ENCODE results near the gene ACAA2.
"Not testable (repeated sequence)": the region's sequence is repeated elsewhere in the genome, so short reads cannot be mapped to it uniquely, and the experiment has no call there.

The ACAA2 gene

DNA sequence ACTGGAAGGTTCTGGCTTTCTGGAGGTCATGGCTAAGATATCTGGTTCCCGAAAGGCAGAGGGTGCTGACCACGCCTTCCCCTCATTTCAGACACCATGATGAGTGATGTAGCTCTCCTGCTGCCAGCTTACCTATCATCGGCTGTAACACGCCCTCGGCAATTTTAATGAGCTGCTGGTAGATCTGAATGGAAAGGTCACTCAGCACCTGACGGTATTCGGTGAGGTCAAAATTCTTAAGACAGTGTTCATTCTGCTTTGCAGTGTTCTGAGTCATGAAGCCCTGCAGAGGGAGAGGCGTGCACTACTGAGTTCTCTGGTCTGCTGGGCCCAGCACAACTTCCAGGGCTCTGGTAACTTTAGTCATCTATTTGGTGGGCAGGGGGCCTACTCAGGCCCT lies 25.7 kb upstream of the ACAA2 start:
- Histone ChIP-seq H3K27ac (no peak overlapping the region), H3K9me3 (no peaks in the 10 kb centered on the region), H3K27me3 (peaks cover 11% of the 10 kb centered on the region), H3K4me3 (ENCODE audit: low read depth in 1 of 2, low read length in 1 of 2) (no peak overlapping the region), H3K4me1 (ENCODE audit: control insufficient read depth in 1 of 2, insufficient read depth in 1 of 2, low read depth in 1 of 2, low read length in 1 of 2) (no peaks in the 10 kb centered on the region), H3K36me3 (no peaks in the 10 kb centered on the region)
- TF ChIP-seq, protein P1, sequence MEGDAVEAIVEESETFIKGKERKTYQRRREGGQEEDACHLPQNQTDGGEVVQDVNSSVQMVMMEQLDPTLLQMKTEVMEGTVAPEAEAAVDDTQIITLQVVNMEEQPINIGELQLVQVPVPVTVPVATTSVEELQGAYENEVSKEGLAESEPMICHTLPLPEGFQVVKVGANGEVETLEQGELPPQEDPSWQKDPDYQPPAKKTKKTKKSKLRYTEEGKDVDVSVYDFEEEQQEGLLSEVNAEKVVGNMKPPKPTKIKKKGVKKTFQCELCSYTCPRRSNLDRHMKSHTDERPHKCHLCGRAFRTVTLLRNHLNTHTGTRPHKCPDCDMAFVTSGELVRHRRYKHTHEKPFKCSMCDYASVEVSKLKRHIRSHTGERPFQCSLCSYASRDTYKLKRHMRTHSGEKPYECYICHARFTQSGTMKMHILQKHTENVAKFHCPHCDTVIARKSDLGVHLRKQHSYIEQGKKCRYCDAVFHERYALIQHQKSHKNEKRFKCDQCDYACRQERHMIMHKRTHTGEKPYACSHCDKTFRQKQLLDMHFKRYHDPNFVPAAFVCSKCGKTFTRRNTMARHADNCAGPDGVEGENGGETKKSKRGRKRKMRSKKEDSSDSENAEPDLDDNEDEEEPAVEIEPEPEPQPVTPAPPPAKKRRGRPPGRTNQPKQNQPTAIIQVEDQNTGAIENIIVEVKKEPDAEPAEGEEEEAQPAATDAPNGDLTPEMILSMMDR (IDR thresholded peaks at IDR 0.05), result no peak

DNA sequence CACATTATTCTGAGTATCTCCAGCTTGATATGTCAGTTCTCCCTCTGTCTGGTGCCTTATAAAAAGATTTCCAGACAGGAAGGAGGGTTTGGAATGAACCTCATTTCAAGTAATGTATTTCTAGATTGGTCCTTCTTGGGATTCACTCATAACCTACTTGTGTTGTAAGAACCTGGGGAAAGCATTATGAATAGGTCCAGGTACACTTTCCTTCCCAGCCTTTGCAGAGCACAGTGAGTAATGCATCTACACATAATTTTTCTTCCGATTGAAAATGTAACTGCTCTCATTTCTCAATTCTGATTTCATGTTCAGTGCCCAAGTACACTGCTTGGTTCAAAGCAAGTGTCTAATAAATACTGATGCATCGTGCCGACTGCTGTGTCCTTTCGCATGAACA lies 25.0 kb upstream of the ACAA2 start:
- Histone ChIP-seq H3K27me3 (peaks cover 11% of the 10 kb centered on the region), H3K4me3 (ENCODE audit: low read depth in 1 of 2, low read length in 1 of 2) (no peak overlapping the region), H3K36me3 (no peaks in the 10 kb centered on the region), H3K27ac (no peak overlapping the region), H3K9me3 (no peaks in the 10 kb centered on the region), H3K4me1 (ENCODE audit: control insufficient read depth in 1 of 2, insufficient read depth in 1 of 2, low read depth in 1 of 2, low read length in 1 of 2) (no peaks in the 10 kb centered on the region)
- TF ChIP-seq, protein P1 (IDR thresholded peaks at IDR 0.05), result no peak

DNA sequence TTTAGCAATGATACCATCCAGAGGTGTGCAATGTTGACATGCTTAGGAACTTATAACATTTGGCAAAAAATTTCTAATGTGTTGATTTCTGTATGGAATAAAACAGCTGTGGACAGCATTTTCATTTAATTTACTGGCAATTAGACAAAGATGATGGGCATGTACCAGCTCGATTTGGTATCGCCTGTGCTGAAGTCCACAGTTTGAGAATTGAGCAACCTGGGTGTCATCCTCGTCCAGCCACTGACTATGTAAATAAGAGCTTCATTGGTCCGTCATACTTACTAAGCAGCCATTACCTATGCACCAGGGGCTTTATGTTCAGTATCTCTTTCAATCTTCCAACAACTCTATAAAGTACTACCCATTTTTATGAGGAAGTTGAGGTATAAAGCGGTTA lies 24.6 kb upstream of the ACAA2 start:
- Histone ChIP-seq H3K4me1 (ENCODE audit: control insufficient read depth in 1 of 2, insufficient read depth in 1 of 2, low read depth in 1 of 2, low read length in 1 of 2) (no peaks in the 10 kb centered on the region), H3K36me3 (no peaks in the 10 kb centered on the region), H3K27me3 (peaks cover 11% of the 10 kb centered on the region), H3K27ac (no peak overlapping the region), H3K4me3 (ENCODE audit: low read depth in 1 of 2, low read length in 1 of 2) (no peak overlapping the region), H3K9me3 (no peaks in the 10 kb centered on the region)
- TF ChIP-seq, protein P1 (IDR thresholded peaks at IDR 0.05), result no peak

DNA sequence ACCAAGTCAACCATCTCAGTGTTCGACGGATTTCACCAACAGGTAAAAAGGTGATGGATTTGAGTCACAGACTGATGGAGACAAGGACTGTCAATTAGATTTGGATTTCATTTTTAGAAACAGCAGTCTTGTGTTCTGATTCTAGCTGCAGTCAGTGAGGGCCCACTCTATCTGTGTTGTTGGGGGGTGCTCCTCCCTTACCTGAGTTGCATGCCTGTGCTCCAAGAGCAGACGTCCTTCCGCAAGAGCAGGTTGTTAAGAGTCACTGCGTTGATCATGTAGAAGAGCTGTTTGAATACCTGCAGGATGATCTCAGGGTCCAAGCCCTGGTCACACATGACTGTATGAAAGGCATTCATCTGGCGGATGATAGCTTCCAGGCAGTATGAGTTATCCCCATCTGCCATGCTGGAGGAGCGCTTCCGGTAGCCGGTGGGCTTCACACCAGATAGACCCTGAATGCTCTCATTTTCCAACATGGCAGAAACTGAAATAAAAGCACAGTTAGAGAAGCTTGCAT lies 24.0 kb upstream of the ACAA2 start:
- H3K27ac ChIP-seq; H3K4me1 ChIP-seq (ENCODE audit: control insufficient read depth in 1 of 2, insufficient read depth in 1 of 2, low read depth in 1 of 2, low read length in 1 of 2); H3K9me3 ChIP-seq; H3K36me3 ChIP-seq; H3K4me3 ChIP-seq (ENCODE audit: low read depth in 1 of 2, low read length in 1 of 2): not testable (repeated sequence)
- H3K27me3 ChIP-seq, result peaks cover 11% of the 10 kb centered on the region

GRCh38 chr18:49835405-49835804 lies 22.1 kb upstream of the ACAA2 start:
- Histone ChIP-seq H3K27me3 (peaks cover 11% of the 10 kb centered on the region), H3K4me3 (ENCODE audit: low read depth in 1 of 2, low read length in 1 of 2) (no peak overlapping the region)
- TF ChIP-seq, protein P1 (IDR thresholded peaks at IDR 0.05), result no peak

DNA sequence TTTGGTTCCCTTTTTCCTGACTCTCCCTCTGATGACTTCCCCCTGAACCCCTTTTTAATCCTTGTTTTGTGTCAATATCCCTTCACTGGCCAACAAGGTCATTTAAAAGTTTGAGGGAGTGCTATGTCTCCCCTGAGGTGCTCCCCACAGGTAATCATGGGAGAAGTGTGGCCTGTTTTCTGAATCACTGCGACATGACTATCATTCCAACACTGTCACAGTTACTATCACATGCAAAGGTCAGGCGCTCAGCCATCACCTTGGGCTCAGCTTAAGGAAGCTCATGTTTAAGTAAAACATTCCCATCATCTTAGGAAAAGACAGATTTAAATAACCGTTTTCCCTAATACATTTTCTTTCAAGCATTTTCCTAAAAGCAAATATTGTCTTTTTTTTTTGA lies 20.9 kb upstream of the ACAA2 start:
- H3K9me3 ChIP-seq, result no peaks in the 10 kb centered on the region
- TF ChIP-seq, protein P1 (IDR thresholded peaks at IDR 0.05), result no peak
- no peaks in the 10 kb centered on the region for H3K36me3 ChIP-seq
- no peaks in the 10 kb centered on the region for H3K4me1 ChIP-seq (ENCODE audit: control insufficient read depth in 1 of 2, insufficient read depth in 1 of 2, low read depth in 1 of 2, low read length in 1 of 2)
- H3K27ac ChIP-seq, result no peak overlapping the region
- H3K27me3 ChIP-seq, result peaks cover 11% of the 10 kb centered on the region
- no peak overlapping the region for H3K4me3 ChIP-seq (ENCODE audit: low read depth in 1 of 2, low read length in 1 of 2)

More at GRCh38 chr18:49835405-49835804, 22.1 kb upstream of the ACAA2 start:
- H3K9me3 ChIP-seq, result no peaks in the 10 kb centered on the region
- H3K27ac ChIP-seq, result no peak overlapping the region
- no peaks in the 10 kb centered on the region for H3K36me3 ChIP-seq
- H3K4me1 ChIP-seq (ENCODE audit: control insufficient read depth in 1 of 2, insufficient read depth in 1 of 2, low read depth in 1 of 2, low read length in 1 of 2), result no peaks in the 10 kb centered on the region

Measured in neutrophil (primary cell).